Hematopoietic multipotent progenitor cell treated with erythropoietin and hydrocortisone succinate and interleukin-3 and kit ligand, for 17 days (in vitro differentiated cells): ENCODE results near the gene CCDC192.

Source experiments
- DNase-seq: peaks from one replicate; pipeline ENCODE4 v3.0.0-alpha.2; 2015; ENCODE audit warnings: low spot score

The CCDC192 gene

DNA sequence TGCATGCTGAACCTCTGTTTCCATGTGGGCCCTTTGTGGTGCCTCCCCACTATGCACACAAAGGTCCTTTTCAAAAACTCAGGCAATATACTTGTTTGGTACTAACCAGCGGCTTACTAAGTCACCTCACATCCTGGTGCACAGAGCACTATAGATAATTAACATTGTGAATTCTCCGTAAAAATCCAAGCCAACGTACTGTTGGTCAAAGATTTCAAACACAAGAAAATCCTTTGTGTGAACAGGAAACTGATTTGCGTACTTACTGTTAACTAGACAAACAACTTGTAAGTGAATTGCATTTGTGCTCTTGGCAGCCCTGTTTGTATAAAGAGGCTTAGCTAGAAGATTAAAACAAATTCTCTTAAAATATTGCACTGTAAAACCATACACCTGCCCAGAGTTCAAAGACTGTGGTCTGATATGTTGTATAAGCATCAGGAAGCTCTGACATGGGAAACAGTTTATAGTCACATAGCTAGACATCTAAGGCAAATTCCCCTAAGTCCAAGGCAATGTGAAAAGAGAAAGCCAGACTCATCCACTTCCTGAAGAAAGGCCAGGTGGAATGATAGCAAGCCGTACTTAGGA, 255.3 kb downstream of the CCDC192 start:
- no peak for DNase-seq

DNA sequence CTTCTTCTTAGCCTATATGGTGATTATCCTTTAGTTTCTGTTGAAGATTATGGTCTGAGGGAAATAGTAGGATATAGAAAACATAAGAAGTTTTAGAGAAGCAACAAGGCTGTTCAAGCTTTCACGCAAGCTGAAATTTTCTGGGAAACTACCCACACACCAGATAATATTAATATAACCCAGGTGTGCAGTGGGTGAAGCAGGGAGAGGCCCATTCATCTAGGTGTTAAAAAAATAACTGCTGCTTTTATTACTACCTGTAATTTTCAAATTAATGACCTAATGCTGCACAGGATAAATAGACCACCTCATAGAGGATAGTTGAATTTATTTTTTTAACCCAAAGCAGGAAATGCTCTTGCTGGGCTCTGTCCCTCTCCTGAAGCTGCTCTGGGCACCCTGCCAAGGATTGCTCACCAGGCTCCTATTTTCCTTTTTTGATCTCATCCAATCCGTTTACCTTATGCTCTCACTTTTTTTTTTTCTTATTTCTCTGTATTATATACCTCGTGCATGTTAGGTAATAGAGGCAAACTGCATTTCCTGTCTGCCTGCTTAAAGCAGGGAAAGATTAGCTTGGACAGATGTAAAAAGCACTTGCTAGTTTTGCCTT, 256.1 kb downstream of the CCDC192 start:
- DNase-seq = no peak

DNA sequence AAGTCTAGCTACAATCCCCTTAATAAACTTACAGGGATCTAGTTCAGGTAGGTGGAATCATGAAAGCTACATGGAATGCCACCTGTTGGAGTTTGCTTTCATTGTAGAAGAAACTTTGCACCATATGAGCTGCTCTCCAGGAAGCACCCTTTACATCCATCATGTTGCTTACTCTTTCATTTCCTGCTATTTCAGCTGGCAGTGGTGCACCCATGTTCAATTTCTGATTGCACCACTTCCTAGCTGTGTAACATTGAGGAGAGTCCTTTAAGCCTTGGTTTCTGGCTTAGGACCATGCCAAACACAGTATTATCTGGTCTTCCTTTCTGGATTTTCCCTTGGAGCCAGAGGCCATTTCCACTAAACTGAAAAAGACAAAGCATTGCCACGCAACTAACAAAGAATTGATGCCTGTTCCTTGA, 257.1 kb downstream of the CCDC192 start:
- no peak for DNase-seq

DNA sequence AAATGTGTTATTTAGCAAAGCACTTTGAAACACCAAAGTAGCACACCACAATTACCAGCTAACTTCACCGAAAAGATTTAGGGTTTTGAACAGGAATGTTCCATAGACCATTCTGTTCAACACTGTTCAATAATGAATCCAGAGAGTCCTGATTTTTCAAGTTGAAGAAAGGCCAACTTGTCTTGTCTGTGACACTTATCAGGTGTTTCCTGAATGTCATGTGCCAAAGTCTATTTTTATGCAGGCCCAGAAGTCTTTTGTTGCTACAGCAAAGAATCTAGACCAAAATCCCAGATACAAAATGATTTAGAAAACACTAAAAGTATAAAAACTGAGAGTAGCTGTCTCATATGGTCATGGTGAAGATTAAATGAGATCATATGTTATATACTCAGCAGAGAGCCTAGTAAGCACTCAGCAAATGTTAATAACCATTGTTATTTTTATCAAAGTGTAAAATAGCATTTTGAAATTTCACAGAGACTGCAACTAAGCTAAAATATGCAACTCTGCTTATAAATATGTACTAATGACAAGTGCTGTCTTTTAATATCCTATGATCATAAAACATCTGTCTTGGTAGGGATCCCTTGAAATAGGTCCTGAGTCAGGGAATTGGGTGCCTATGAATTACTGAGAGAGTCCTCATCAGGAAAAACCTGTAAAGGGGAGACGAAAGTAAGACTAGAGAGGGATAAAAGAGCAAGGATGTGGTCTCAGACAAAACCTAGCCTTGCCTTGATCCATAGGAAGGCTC, 258.0 kb downstream of the CCDC192 start:
- DNase-seq = no peak

DNA sequence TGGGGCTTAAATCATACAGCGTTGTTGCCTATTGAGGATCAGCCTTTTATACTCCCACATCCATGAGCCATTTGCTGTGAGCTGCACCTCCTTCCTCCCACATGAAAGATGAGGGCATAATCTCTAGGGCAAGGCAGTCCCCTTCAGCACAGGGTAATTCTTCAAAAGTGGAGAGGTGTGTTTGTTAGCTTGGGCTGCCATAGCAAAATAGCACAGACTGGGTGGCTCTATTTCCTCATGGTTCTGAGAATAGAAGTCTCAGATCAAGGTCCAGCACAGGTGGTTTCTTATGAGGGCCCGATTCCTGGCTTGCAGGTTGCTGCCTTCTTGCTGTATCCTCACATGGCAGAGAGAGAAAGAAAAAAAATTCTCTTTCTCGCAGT, 258.6 kb downstream of the CCDC192 start:
- no peak for DNase-seq

DNA sequence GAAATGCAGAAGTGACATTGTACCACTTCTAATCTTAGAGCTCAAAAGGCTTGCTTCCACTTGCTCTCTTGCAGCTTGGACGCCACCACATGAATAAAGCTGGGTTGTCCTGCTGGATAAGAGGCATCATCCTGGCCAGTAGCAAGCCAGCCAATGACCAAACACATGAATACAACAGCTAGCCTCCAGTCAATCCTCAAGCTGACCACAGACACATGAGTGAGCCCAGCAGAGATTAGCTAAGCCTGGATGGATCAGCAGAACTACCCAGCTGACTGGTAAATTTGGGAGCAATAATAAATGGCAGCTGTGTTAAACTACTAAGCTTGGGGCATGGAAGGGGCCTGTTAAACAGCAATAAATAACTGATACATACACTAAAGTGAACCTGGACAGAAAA, 259.3 kb downstream of the CCDC192 start:
- no peak for DNase-seq

DNA sequence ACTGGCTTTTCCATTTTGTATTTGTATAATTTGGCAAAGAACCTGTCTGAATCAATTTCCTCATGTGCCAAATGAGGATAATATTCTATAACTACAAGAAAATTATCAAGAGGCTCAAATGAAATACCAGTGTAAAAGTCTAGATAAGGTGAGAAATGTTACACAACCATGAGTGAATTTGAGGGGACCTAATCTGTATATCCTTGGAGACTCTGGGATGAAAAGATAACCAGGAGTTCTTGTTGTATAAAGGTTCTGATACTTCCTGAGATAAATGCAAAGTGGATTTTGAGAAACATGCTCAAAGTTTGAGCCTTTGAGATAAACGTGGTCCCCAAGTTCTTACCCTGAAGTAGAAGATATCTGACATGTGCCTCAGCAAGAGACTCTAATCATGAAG, 260.0 kb downstream of the CCDC192 start:
- no peak for DNase-seq

DNA sequence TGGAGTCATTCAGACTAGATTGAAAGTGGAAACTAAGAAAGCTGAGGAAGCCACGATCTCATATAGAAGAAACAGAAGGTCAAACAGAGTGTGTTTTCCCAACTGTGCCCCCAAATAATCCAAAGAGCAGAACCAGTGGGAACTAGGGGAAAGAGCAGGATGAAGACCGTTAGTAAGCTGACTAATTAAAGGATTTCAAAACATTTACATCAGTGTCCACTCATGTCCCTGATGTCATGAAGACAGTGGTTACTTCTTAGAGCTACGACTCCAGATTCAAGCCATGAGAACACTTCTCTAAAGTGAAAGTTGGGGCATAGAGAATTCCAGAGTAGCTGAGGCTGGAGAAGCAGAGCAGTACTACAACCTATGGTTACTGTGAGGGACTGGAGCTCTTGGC, 260.7 kb downstream of the CCDC192 start:
- no peak for DNase-seq

DNA sequence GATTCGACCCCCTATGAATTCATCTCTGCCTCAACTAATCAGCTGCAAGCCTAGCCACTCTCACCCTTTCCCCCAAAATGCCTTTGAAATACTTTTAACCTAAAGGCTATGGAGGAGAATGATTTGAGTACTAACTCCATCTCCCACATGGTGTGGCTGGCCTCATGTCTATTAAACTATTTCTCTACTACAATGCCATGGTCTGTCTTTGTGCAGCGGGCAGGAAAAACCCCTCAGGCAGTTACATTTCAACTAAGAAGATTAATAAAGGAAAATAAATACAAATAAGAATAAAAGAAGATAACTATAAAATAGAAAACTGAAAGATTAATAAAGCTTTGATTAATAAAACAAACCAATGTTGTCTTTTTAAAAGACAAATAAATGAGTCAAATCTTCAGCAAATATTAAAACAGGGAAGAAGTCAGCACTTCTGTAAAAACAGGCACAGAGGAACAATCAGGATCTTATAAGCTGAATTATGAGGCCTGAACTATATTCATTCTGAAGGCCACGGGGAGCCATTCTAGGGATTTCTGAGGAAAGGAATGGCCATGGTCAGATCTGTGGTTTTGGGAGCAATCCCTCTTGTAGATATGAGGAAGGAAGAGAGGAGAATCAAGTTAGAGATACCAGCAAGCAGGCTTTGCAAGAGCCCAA, 264.3 kb downstream of the CCDC192 start:
- DNase-seq = no peak

DNA sequence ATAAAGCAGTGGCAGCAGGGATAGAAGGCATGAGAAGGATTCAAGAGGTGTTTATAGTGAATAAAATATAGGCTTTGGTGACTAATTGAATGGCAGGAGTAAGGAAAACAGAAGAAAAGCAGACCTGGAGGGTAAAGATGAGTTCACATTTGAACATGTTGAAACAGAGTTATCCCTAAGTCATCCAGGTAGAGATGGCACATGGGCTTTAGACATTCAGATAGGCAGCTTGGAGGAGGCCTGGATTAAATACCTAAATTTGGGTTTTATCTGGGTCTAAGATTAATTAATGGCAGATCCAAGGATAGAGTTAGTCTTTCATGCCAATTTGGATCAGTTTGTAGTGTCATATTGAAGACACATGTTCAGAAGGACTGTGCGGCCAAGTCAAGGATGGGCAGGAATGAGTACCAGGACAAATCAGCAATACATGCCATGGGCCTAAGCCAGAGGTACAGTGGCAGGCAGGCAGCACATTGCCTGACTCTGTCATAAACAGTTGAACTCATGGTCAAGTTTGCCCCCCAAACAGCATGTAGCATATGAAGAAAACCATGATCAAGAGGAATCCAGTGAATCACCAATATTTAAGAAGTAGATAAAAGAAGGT, 264.9 kb downstream of the CCDC192 start:
- DNase-seq = no peak

DNA sequence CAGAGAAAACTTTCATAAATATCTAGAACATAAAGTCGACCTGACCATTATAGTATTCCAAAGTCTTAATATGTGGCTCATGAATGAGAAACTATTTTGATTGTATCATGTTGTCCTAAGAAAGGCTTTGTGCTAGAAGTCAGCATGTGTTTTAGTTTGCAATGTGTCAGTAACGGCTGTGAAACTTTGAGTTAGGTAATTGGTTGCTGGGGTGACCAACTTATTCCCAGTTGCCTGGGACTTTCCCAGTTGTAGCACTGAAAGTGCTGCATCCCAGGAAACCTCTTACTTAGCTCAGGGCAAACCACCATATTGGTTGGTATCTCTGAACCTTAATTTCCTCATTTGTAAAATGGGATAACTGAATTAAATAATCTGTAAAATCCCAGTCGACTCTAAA, 265.8 kb downstream of the CCDC192 start:
- DNase-seq = no peak

DNA sequence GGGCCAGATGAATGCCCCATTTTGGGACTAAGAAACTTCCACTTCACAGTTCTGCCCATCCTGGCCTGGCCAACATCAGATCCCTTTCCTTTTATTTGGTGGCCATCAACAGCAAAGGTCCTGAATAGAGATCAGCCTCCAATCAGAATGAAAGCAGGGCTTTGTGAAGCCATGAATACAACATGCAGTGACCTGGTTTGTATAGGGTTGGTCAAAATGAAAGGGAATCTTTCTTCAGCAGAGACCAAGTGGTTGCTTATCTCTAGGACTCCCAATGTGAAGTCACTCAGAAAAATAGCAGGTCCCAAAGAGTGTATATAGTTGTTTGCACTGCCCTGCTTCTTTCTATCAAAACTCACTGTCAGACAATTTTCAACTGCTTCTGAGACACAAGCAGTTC, 266.5 kb downstream of the CCDC192 start:
- no peak for DNase-seq

DNA sequence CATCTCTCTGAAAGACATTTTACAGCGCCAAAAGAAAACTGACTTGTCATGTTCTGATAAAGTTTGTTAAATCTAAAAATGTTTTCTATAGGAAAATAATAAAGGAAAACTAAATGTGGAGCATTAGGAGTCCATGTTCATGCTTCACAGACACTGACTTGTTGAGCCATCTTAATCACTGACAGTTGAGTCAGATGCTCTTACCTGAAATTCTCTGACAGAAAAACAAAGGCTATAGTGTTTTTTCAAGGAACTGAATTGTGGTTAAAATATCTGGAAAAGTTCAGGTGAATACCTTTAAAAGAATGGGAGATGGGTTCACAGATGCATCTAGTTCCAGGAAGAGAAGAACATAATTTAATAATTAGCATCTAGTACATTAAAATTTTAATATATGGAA, 266.9 kb downstream of the CCDC192 start:
- DNase-seq = no peak

DNA sequence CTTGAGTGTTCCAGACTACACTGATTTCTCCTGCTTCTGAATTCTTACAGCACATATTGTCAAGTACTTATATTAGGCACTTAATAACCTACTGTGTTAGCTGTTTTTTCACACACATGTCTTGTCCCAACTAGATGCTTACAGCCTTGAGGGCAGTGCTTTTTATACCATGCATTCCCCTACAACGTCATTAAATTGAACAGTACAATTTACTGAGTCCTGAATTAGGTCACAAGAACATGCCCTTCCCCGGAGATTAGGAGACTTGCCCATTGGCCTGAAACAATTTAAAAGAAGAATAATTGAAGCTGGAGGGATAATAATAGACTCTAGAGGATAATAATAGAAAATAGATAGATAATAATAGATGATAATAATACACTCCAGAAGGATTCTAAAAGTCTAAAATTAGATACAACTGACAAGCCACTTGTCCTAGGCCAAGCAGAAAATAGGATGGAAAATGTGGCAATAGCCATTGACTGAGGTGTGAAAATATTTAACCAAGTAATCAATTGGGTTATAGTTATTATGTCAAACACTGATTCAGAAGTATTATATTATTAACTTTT, 267.7 kb downstream of the CCDC192 start:
- DNase-seq = no peak

DNA sequence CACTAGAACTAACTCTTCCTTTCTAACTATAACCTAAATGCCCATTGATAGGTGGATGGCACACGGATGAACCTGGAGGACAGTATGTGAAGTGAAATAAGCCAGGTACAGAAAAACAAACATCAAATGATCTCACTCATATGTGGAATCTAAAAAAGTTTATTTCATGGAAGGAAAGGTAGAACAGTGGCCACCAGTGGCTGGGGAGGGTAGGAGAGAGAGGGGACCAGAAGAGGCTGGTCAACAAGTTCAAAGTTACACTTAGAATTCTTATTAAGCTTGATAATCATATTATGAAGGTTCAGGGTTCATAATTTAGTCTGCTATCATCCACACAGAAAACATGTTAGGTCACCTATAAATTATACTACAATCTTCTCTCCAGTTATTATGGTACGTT, 272.8 kb downstream of the CCDC192 start:
- no peak for DNase-seq

DNA sequence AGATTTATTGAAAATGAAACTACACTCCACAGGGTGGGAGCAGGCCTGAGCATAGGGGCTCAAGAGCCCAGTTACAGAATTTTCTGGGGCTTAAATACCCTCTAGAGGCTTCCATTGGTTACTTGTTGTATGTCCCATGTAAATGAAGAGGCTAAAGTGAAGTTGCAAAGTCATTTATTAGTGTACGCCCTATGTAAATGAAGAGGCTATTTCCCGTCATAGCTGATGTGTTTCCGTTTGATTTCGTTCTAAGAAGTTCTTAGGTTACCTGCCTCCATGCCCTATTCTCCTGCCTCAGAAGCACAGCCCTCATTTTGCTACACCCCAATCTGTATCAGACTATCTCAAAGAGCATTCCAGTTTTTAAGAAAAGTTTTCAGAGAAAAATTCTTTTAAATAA, 273.3 kb downstream of the CCDC192 start:
- no peak for DNase-seq

DNA sequence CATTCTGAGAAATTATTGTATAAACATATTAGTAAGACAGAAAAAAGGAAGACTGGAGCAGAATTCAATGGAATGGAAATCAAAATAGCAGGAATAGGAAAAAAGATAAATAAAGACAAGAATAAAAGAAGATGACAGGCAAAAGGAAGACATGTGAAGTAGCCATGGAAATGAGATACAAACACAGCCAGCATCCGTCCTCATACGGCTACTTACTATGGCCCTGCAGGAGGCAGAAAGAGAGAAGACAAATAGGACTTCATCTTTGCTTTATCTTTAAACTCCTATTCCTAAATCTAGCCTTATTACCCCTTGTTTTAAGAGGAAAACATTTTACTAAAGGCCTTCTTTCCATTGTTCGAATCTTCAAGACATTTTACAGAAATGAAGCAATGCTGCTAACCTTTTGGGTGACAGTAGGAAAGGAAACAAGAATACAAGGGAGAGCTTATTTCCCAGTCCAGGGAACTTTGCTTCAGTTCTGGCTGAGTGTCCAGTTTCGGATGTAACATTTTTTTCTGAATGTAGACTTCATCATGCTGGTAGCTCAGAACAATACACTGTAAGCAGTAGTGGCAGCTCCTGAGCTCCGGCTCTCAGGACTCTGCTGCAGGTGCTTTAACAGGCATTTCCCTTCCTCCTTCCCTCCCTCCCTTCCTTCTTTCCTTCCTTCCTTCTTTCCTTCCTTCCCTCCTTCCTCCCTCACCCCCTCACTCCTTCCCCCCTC, 274.0 kb downstream of the CCDC192 start:
- no peak for DNase-seq

DNA sequence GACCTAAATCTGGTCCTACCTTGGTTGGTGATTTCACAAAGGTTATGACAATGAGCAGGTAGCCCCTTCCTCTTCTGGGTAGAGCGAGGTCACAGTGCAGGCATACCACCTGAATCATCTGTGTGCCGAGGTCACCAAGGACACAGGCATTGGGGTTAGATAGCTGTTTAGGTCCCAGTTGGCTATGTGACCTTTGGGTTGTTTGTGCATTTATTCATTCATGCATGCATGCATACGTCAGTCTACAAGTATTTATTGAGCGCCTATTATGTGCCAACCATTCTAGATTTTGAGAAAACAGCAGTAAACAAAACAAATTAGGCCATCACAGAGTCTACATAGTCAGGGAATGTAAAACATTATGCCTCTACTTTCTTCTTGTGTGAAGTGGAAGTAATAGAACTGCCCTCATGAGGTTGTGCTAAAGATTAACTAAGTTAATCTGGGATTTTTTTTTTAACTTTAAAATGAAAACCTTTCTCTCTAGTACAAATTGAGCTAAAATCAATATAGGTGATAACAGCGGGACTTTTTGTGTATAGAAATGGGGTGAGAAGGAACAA, 275.6 kb downstream of the CCDC192 start:
- DNase-seq = no peak

DNA sequence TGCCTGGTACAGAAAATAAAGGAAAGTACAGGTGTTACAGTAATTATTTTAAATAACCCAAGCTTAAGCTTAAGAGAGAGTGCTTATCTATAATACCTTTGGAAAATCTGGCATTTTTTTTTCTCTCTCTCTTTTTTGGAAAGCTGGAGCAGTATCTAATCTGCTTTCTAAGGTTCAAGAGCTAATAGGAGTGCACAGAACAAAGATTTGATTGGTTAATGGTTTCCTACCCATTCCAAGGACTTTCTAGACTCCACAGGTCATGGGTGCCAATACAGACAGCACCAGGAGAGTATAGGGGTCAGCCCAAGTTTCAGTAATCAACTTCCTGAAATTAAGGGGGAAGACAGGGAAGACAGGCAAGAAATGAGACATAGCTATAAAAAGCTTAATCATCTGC, 276.3 kb downstream of the CCDC192 start:
- no peak for DNase-seq

DNA sequence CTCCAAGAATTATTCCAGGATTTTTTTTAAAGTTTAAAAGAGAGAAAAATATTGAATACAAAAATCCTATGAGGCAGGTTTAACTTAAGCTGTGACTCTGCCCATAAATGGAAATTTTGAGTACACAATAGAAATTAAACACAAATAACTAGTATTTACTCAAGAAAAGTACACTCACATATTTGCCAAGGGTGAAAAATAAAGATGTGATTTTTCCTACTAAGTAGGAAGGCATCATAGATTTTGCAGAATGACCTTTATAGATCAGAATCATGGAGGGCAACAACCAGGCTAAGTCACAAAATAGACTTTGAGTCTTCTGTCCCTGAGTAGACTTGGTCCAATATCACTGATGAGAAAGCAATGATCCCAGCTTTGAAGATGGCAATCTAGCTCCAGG, 277.7 kb downstream of the CCDC192 start:
- no peak for DNase-seq

DNA sequence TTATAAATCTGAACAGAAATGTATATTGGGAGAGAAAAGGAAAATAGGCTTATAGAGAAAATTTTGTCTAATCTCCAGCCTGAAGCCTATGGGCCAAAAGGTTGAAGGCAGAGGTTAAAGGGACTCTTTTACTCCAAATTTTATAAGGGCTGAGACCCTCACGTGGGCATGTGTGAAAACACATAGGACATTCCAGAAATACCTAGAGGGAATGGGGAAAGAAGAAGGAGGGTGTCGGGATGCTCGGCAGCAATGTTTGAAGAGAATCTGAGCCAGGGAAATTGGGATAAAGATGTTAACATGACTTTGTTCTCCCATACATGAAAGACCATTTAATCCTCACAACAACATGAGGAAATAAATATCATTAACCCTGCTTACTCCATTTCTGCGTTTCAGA, 278.3 kb downstream of the CCDC192 start:
- DNase-seq = no peak
